HG03280 (cell line): Measurements from ENCODE around the gene COL11A1.
A peak's percentile ranks its signal among the peaks of the same experiment; 100 is the strongest.
"Not testable (repeated sequence)": the region's sequence is repeated elsewhere in the genome, so short reads cannot be mapped to it uniquely, and the experiment has no call there.

ENCODE experiments used
- ATAC-seq: cut with Tn5 transposase; IDR thresholded peaks from one replicate; pipeline ENCODE4 v1.9.1; 2021; ENCODE audit warnings: mild to moderate bottlenecking, moderate library complexity; ENCODE audit not compliant: unreplicated experiment

COL11A1 gene

GRCh38 chr1:103108376-103109150 is at the start of gene COL11A1:
Gene COL11A1 (minus strand): TSS chr1:103108522. CDS start chr1:103108178, 344 bp downstream.
- ATAC-seq: no peak

DNA sequence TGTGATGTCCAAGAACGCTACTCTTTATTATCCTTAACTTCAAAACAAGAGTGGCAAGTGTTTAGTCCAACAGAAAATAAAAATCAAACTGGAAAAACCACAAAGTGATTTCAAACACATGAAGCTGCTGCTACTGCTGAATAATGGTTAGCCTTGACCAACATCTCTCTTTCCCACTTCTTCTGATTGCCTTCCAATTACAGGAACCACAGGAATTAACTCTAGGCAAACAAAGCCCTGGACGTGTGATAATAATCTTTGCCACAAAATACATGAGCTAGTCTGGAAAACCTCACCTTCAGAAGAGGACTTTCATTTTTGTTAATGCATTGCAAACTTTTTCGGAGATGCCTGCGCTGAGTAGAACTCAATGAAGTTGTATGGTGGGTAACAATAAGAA is 48.6 kb upstream of the COL11A1 start:
- no peak for ATAC-seq

DNA sequence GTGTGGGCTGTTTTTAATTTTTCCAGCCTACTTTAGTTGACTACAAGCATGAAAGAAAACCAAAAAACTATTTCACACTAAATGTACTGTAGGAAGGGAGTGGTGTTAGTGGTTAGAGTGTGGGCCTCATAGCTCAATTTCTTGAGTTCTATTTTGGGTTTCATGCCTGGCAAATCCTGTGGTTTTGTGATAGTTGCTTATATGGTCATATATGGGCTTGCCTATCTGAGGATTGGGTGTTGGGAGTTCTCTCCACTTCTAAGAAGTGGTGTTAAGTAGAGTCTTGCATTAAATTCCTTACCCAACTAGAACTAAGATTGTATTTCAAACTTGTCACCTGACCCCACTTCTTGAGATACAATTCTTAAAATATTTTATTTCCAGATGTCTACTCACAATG is 37.8 kb upstream of the COL11A1 start:
- ATAC-seq: no peak

- ATAC-seq: no peak
Observed at GRCh38 chr1:103145449-103145848, 37.1 kb upstream of the COL11A1 start.

DNA sequence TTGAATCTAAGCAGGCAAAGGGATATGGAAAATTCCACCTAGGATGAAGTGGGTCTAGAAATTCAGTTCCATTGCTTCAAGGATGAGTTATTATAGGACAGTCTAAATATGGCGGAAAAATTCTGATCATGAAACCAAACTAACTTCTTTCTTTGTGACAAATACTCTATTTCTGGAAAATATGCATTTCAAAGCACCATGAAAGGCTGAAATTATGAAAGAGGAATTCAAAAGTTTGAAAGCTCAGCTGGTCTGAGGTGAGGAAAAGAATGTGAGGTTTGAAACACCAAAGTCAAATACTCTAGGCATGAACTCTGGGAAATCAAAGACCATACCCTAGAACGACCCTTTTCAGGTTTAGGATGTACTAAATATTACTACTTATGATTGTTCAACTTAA is 36.4 kb upstream of the COL11A1 start:
- no peak for ATAC-seq

DNA sequence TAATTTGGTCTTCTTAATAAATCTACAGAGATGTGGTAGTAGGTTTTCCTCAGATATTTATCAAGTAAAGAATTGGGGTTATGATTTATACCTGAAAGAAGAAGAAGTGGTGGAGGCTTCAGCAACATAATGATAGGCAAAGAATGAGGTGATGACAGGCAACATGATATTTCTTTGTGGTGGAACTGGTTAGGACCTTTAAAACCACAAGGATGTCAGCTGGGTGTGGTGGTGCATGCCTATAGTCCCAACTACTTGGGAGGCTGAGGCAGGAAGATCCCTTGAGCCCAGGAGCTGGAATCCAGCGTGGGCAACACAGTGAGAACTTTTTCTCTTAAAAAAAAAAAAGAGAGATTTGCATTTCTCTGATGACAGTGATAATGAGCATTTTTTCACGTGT is 34.1 kb upstream of the COL11A1 start:
- no peak for ATAC-seq

DNA sequence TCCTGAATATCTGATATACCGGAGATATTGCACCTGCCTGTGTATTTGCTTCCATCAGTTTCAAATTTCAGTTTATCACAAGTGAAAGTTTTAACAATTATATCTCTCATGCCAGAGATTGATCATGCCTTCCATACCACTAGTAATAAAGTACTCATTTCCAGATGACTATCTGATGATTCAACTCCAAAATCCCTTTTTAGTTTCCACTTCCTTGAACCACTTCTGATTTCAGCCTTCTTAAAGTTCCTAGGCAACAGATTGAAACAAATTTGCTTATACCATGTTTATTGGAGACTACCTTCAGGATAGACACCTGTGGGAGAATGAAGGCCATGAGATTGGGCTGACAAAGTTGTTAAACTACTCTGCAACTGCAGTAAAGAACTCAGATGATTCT is 21.5 kb upstream of the COL11A1 start:
- ATAC-seq: no peak

- ATAC-seq: no peak
Observed at GRCh38 chr1:103129255-103129654, 20.9 kb upstream of the COL11A1 start.

GRCh38 chr1:103128256-103128655 is 19.9 kb upstream of the COL11A1 start:
- ATAC-seq: not testable (repeated sequence)

DNA sequence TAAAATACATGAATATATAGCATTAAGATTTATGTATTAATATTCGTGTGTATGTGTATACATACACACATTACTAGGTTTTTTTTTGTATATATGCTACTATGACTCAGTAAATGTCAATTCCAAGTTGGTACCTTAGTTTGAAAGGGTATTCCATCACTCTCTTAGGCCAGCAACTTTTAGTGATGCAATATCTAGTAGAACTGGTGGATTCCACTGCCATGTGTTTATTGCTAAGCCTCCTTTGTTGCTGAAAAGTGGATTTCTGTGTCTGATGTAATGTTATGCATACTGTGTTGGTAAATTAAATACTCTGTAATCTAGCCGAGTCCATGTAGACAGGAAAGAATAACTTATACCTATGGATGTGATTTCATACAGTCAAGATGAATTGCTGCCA is 16.9 kb upstream of the COL11A1 start:
- ATAC-seq: no peak

DNA sequence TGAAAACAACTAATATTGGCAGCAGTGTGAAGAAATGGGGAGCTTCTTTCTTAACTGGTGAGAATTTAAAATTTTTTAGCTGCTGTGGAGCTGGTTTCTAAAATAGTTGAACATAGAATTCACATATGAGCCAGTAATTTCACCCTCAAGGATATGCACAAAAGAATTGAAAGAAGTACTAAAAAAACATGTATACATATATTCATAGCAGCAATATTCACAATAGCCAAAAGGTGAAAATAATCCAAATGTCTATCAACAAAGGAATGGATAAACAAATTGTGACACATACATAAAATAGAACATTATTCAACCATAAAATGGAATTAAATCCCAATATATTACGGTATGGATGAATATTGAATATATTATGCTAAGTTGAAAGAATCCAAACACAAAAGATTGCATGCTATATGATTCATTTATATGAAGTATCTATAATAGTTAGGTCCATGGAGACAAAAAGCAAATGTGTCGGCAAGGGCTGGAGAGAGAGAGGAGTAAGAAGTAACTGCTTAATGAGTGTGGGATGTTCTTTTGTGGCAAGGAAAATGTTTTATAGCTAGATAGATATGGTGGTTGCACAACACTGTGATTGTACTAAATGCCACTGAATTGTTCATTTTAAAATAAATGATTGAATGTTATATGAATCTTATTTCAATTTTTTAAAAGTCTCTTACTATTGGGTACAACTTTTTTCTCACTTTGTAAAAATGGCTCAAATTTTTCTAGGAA is 14.8 kb upstream of the COL11A1 start:
- ATAC-seq: no peak

- ATAC-seq: no peak
Observed at GRCh38 chr1:103120981-103121380, 12.7 kb upstream of the COL11A1 start.

DNA sequence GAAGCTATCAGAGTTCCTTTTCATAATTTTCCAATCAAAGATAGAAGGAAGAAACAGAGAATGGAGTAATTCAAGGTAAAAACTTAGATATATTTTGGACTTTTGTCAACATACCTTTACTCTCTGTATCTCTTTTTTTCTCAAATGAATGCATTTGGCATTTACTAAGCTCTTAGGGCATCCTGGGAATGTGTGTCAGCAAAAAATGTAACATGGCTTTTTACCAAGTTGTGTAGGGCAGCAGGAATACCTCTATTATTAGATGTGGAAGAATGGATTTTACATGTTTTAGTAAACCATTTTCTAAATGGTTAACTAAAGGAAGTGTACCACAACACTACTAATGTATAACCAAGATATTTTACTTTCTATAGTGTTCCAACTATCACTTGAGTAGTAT is 4.2 kb upstream of the COL11A1 start:
- no peak for ATAC-seq

DNA sequence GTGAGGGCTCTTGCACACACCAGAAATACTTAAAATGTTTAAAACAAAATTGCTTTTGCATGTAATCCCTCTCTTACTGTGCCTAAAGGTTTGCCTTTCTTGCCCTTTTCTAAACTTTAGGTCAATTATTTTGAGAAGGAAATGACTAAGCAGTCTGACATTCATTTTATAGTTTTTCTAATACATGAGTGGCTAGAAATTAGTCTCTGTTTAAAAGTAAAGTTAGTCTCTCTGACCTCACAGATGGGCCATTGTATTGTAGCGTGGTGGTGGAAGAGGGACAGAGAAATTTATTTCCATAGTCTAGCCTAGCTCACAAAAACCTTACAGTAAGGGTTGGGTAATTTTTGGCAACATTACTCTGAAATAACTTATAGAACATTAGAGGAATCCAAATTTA is 3.6 kb upstream of the COL11A1 start:
- ATAC-seq: no peak

- ATAC-seq: no peak
Observed at GRCh38 chr1:103110701-103111100, 2.4 kb upstream of the COL11A1 start.

DNA sequence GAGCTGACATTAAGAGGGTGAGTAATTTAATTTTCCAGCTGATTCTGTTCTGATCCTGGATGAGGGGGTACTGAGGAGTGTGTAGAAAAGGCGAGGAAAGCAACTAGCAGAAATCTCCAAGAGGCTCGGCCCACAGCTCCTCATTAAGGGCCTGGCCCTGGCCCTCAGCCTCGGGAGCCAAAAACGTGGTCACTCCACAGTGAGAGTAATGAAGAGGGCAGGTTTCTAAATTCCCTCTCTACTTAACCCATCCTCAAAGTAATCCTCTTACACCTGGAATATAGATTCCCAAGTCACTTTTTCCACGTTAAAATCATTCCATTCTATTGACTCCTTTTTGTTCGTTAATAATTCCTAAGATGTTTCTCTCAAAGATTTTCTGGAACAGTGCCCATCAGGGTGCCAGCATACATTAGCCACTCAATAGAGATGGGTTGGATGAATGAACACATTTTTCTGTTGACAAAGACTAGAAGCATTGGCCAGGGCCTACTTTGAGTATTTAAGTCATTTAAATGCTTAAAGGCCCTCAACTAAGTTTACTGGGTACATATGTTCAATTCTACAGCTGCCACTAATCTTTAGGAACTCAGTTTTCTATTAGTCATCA is 1.1 kb upstream of the COL11A1 start:
- ATAC-seq: no peak

DNA sequence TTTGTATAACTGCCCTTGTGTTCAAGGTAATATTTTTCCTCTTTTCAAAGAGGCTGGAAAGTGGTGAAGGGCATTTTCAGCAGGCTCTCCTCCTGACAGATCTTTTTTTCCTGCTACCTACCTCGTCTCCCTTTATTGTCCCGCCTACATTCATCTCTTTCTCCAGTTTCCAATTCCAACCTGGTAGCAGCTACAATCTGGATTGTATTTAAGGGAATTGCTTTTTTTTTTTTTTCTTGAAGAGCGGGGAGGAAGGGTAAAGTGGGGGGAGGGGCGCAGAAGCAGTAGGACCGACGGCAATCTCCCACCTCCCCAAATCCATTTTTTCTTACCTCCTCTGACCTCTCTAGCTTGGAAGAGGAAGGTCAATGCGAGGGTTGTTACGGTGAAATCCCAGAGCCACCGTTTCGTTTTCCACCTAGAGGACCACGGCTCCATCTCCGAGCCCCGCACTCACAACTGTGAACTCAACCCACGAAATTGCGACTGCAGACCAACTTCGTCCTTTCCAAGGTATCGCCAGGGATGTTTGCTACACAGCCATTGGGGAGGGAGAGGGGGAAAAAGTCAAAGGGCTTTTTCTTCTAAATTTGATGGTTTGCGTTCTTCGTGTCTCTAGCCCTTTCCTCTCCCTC is 464 bp downstream of the COL11A1 start:
- no peak for ATAC-seq

GRCh38 chr1:103106426-103107341 is 1.6 kb downstream of the COL11A1 start:
- ATAC-seq: peak; percentile 84

DNA sequence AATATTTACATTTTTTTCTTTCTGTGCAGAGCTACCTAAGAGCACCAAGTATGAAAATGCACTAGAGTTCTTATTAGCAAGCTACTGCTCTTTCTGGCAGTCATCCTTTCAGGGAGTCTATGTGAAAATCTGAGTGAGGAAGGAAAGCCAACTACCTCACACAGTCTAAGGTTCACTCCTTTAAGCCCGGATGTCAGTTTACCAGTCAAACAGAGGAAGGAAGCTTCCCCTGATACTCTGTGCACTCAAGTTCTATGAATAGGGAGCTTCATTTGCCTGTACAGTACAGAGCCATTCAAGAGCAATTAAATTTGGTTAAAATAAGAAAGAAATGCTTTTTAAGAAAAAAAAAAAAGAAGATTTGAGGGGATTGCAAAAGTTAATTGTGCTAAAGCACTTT is 6.9 kb downstream of the COL11A1 start:
- ATAC-seq: no peak

GRCh38 chr1:103089221-103089620 is 19.1 kb downstream of the COL11A1 start:
- no peak for ATAC-seq
